HG03139 (cell line): ENCODE results near the gene DMAC2.
"Not testable (repeated sequence)": the region's sequence is repeated elsewhere in the genome, so short reads cannot be mapped to it uniquely, and the experiment has no call there.

Experiments used
- ATAC-seq: cut with Tn5 transposase; IDR thresholded peaks from one replicate; pipeline ENCODE4 v1.9.1; 2021; ENCODE audit not compliant: unreplicated experiment

Gene DMAC2

DNA sequence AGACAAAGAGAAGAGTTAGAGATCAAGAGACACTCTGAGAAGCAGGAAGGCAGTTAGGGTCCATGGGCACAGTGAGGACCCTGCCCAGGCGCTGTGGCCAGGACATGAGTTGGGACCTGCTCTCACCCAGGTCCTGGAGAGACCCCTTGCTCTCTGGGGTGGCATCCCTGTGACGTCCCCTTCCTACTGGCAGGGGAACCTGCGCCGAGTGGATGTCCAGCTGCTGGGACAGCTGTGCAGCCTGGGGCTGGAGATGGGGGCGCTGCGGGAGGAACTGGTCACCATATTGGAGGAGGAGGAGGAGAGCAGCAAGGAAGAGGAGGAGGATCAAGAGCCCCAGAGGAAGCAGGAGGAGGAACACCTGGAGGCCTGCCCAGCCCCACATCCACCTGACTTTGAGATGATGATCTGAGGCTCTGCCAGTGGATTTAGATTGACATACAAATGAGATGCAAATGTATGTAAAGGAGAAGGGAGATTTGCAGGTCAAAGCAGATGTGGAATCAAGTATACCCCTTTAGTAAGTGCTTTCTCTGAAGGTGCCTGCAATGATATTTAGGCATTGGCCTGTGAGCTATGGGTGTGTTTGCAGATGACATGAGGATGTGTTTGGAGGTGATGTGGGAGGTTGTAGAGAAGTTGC lies 4.2 kb upstream of the DMAC2 start:
- no peak for ATAC-seq

DNA sequence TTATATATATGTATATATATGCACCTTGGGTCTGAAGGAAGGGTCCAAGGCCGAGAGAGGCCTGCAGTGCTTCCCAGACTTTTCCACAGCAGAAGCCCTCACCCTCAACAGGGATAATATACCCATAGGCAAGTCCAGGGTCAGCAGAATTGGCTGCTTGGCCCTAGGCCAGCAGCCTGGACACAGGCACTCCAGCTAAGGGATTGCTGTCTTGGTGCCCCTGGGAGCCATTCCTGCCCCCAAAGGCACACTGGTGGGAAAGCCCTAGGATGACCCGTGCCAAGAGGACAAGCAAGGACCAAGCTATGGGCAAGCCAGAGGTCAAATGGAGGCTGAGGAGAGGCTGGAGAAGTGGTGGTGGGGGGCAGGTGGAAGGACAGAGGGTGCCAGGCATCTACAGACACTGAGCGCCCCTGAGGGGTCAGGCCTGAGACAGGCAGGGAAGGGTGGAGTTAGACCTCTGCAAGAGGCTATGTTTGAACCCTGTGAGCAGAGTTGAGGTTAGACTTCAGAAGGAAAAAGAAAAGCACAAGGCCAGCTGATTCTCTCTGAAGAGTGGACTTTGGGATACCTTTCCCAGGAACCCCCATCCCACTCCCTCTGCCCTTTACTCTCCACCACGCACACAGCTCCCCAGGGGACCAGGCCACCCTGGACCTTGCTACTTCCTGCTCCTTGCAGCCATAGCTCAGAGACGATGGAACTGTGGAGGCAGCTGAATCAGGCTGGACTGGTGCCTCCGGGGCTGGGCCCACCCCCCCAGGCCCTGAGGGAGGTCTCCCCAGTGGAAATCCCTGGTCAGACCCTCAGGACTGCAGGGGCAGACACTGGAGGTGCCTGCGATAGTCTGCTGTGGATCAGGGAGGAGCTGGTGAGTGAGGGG lies 3.0 kb upstream of the DMAC2 start, which contains the start of gene ERICH4:
Gene ERICH4 (plus strand): TSS at position 684 of the 883 bp plus-strand sequence. CDS start 14 bp downstream, at position 698.
- no peak for ATAC-seq

DNA sequence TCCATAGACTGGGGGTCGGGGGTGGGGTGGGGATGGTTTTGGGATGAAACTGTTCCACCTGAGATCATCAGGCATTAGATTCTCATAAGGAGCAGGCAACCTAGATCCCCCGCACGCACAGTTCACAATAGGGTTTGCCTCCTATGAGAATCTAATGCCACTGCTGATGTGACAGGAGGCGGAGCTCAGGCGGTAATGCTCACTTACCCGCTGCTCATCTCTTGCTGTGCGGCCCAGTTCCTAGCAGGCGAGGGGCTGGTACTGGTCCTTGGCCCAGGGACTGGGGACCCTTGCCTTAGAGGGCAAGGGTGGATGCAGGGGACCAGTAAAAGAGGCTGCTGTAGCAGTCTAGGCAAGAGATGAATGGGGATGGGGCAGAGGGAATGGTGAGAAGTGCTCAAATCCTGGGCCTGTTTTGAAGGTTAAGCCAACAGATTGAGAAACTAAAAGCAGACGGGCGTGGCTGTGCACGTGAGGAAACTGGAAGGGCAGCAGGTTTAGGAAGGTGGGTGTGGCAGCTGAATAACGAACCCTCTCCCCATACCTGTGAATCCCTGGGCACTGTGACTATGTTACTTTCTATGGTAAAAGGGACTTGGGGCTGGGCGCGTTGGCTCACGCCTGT lies 1.7 kb upstream of the DMAC2 start:
- no peak for ATAC-seq

DNA sequence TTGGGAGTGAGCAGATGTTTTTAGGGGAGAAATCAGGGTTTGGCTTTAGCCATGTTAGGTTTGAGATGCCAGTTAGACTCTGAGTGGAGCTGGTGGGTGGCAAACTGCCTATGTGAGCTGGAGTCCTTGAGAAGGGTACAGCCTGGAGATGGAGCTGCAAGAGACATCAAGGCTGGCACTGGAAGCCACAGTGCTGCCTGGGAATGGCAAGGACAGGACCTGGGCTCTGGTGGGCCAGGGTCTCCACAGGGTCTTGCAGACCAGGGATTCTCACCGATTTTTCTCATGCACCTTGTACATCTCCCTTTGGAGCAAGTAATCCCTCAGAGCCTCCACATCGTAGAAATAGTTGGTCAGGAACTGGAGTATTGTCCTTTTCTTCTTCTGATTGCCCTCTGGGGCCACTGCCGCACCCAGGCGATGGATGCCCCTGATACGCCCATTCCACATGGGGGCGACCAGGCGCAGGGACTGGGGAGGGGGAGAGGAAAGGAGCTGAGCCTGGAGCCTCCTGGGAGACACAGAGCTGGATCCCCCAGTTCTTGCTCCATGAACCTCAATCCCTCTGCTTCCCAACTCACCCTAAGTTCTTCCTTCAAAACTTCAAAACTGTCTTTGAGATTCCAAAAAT lies 1.7 kb downstream of the DMAC2 start:
- ATAC-seq, result no peak

DNA sequence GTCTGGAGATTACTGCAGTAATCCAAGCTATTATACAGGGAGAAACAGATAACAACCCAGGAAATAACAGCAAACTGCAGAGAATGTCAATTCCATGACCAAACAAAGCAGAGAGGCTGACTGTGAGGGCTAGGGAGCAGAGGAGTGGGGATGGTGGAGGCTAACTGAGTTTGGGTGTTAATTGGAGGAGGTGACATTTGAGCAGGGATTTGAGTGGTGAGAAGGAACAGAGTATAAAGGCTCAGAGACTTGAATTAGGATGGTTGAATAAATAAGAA lies 3.1 kb downstream of the DMAC2 start:
- ATAC-seq, result no peak

DNA sequence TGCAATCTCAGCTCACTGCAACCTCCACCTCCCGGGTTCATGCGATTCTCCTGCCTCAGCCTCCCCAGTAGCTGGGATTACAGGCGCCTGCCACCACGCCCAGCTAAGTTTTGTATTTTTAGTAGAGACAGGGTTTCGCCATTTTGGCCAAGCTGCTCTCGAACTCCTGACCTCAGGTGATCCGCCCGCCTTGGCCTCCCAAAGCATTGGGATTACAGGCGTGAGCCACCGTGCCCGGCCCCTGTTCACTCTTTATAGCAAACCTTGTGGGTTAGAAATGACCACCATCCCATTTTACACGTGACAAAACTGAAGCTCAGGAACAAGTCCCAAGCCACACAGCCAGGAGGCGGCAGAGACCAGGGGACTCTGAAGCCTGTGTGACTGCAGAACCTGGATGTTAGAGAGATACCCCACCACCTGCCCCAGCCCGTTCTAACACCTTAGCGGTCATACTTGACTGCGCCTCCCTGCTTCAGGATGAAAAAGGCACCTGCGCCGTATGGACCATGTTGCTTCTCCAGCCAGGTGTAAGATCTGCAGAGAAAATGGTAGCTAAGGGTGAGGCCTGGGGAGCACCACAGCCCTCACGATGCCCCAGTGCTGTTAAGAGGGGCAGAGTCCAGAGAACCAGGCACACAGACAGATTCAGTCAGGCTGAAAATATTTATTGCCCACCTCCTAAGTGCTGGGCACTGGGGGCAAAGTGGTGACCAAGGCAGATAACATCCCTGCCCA lies 3.6 kb downstream of the DMAC2 start:
- ATAC-seq, result no peak

DNA sequence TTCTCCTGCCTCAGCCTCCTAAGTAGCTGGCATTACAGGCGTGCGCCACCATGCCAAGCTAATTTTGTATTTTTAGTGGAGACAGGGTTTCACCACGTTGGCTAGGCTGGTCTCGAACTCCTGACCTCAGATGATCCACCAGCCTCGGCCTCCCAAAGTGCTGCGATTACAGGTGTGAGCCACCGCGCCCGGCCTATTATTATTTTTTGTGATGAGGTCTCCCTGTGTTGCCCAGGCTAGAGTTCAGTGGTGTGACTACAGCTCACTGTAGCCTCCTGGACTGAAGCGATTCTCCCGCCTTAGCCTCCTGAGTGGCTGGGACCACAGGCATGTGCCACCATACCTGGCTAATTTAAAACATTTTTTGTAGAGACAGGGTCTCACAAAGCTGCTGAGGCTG lies 4.3 kb downstream of the DMAC2 start:
- ATAC-seq, result not testable (repeated sequence)

DNA sequence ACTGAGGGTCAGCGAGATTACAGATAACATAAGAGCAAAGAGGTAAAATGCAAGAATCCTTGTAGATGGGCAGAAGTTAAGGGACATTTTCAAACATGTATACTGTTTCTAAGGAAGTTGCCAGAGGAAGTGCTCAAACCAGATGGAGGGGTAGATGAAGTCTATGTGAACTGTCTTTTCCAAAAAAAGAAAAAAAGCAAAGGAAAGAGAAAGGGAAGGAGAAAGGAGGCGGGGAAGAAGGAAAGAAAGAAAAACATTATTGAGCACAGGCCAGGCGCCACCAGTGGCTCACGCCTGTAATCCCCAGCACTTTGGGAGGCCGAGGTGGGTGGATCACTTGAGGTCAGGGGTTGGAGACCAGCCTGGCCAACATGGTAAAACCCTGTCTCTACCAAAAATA lies 5.3 kb downstream of the DMAC2 start:
- no peak for ATAC-seq

DNA sequence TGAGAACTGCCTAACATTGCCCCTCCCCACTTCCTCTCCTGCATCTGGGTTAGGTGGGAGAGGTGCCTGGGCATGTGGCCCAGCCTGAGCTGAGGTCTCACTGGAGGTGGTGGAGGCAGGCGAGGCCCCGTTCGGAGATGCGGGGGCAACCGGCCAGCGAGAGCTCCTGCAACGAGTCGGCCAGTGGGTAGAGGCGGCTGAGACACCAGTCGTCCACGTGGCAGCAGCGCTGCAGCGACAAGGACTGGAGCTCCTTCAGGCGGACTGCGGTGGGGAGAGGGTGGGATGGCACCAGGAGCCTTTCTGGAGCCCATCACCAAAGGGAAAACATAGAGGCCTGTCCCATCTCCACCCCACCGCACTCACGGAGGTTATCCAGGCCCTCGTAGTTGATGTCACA lies 6.5 kb downstream of the DMAC2 start:
- ATAC-seq, result no peak

DNA sequence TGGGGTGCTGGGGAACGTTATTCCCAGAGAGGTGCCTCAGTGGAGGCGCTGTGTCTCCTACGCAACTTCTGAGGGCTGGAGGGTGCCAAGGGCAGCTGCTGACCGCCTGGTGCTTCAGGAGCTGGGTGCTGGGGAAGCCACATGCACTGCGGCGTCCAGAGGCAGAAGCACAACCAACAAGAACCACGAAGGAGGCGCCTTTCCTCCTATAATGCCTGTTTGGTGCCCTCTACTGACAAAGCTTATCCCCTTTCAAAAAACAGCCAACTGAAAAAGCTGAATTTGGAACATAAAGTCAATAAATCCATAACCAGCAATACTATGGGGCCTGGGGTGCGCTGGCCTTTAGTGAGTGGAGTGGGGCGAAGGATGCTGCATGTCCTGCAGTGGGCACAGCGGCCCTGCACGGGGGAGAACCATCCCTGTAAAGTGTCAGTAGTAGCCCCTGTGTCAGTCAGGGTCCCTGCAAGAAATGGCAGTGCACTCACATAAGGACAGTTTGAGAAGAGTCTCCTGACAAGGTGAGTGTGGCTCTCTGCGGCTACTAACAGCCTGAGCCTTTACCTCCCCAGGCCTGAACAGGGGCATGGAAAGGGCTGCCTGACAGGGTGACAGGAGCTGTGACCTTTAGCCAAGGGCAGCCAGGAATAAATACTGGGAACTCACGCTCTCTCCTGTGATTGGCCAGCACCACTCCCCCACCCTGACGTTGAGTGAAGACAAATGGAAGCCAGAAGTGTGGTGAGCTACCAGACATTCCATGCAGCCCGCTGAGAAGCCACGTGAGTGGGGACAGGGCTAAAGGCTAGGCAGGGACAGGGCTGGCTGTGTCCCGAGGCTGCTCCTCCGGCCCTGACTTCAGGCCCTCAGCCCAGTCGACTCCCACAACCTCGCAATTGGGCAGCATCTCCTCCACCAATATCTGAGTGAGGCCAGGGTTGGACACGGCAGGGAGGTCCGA lies 8.0 kb downstream of the DMAC2 start:
- no peak for ATAC-seq

DNA sequence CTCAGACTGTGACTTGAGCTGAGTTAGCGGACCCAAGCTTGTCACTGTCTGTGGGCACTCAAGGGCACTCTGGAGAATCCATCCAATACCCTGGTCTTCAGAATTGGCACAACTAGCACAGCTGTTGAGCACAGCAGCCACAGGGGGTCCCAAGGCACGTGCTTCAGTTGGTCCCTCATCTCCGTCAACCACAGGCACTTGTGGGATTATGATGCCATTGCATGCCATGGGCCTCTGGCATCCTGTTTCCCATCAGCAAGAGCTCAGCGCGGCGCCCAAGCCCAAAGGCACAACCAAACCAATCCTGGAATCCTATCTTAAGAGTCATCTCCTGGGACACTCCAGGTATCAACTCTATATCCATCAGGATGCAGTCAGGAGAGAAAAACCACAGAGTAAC lies 8.8 kb downstream of the DMAC2 start:
- no peak for ATAC-seq

DNA sequence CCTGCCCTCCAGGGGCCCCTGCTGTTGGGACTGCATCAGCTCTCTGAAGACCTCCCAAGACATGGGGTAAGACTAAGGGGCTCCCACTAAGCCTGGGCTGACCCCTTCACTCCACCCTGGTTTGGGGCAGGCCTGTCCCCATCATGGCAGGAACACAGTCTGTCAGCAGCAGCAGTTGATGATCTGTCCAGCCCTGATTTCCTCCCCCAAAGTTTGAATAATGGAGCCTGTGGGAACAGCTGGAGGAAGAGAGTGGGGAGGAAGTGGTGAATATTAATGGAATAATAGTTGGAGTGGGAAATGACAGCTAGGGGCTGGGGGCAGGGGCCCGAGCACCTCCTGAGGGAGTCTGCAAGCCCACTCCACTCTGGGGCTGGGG lies 11.2 kb downstream of the DMAC2 start:
- no peak for ATAC-seq

DNA sequence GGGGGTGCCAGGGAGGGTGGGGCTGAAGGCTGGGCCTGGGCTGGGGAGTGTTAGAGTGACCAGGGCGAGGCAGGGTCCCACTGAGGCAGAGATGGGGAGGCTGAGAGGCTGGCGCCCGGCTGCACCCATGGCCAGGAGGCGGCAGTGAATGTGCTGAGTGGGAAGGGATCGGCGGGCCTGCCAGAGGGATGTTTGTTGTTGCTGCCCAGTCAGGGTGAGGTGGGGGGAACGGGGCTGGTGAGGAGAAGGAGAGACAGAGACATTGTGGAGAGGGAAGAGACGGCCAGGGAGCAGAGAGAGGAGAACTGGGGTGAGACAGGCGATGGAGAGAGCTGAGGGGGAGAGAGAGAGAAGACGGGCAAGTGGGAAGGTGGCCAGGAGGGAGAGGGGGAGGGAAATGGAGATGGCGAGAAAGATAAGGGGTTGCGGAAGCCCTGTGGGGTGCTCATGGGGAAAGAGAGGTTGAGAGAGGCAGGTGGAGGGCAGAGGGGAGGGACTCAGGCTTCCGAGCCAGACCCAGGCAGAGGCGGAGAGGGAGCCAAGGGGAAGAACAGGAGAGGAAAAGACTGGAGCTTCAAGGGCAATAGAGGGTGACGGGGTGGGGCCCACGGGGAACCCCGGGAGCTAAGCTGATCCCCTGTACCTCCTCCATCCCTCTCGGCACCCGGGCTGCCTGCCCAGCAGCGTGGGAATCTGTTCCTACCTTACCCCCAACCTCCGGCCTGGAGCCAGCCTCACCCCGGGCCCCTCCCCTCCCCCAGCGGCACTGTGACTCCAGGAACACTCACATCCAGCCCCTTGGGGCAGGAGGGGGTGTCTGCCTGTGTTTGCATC lies 11.8 kb downstream of the DMAC2 start:
- ATAC-seq, result no peak

DNA sequence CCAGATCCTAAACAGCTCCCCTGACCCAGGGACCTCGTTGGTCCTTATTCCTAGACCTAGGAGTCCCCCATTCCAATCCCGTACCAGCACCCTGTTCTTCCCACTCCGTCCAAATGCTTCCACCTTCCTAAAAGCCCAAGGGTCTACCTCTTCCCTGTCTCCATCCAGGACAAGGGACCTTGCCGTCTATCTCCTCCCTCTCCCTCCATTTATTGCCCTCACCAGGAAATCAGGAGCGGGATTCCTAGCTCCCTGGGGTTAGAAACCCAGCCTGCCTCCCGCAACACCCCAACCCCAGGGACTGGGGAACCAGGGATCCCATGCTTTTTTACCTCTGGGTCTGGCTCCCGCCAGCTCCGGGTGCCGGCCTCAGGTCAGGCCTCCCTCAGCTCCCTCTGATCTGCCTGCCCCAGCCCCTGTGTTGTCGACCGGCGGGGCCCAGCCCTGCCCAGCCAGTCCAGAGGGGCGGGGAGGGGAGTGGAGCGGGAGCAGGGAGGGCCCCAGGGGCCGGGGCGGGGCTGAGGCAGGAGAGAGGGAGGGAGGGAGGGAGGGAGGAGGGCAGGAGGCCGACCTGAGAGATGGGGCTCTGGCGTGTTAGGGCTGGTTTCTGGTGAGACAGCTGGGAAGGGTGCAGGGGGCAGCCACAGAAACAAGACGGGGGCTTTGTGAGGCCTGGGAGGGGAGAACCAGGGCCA lies 12.6 kb downstream of the DMAC2 start, which contains the start of gene B3GNT8:
Gene B3GNT8 (minus strand): TSS at position 423 of the 695 bp plus-strand sequence. CDS start 596 bp downstream, outside the sequence.
- no peak for ATAC-seq

DNA sequence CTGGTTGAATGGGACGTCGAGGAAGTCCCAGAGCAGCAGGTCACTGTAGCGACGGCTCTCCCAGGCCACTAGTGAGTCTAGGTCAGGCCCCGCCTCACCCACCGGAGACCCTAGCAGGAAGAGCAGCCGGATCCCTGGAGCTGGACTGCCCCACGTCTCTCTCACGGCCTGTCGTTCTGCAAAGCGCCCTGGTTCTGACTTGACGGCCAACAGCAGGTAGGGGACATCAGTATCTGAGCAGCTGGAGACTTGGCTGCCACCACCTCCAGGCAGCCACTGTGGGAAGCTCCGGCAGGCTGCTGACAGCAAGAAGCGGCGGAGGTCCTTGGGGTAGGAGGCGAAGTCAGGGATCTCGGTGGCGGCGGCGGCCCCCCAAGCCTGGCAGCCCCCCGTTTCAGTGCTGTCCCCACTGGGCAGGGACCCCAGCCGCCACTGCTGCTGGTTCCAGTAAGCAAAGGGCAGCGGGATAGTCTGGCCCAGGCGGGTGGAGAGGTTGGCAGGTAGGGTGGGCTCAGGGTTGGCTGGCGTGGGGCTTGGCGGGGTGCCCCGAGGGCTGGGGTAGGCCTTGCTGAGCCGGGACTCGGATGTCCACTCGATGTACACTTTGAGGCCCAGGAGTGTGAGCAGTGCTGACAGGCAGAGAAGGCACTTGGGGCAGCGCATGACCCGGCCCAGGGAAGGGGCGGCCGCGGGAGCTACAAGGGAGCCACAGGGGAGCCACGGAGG lies 13.4 kb downstream of the DMAC2 start:
- ATAC-seq, result no peak

DNA sequence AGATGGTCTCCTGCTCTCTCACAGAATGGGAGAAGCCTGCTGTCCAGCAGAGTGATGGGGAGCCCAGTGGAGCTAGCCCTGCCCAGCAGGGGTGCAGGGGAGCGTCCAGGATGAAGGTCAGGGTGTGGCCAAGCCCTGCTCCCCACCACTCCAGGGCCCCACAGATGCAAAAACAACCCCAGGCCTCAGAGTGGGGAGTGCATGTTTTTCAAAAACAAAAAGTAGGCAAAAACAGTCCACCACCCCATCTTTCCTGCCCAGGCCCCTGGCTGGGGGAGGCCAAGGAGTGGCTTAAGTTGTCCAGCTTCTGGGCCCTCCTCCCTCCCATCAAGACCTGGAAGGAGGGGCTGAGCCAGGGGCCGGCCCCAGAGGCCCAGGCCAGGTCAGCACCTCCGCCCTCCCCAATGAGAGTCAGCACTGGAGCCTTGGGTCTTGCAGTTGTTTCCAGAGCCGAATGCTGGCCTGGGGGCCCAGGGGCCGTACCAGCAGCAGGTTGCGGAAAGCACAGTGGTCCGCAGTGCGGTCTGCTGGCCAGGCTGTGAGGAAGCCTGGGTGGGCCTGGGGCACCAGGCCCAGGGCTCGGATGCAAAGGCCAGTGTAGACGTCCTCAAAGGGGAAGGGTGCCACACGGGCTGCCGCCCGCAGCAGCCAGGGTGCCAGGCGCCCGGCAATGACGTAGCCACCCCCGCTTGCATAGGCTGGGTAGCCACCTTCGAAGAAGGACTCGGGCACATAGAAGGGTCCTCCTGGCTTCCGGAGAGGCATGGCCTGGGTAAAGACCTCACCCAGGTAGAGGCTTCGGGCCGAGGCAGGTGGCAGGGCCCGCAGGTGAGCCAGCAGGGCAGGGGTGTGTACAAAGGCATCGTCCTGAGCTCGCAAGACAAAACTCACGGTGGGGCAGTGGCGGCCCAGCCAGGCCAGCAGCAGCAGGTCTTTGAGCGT lies 14.3 kb downstream of the DMAC2 start:
- no peak for ATAC-seq
